Adrenal gland (tissue), 12 donors: ENCODE measurements around the gene MS4A6A. TPM values are rescaled to one million over a fixed set of nuclear protein-coding genes. Genes with fewer than 3 reads are reported as not detected.
"Not testable (repeated sequence)": the region's sequence is repeated elsewhere in the genome, so short reads cannot be mapped to it uniquely, and the experiment has no call there.

Source experiments
- DNase-seq, 7 donors: peaks; one replicate each; pipeline ENCODE4 v3.0.0-alpha.2; 2019 to 2020
- H3K27ac ChIP-seq, 5 donors: fragments of 200-600 bp; sonication (generic) in 4 of 5; 1 replicate in 3 of 5; 2 replicates in 2 of 5; pipeline versions ENCODE4 v1.5.1 to v1.8.0; 2016 to 2020; ENCODE audit warnings: mild to moderate bottlenecking in 1 of 5
- H3K27me3 ChIP-seq: fragments of 200-600 bp; 2 replicates; pipeline ENCODE4 v1.8.0; 2021
- H3K36me3 ChIP-seq, 2 donors: fragments of 200-600 bp; replicated peaks in 1 of 2; 1 replicate in 1 of 2; 2 replicates in 1 of 2; pipeline versions ENCODE4 v1.5.1 to v1.8.0; 2018 to 2022
- H3K4me1 ChIP-seq, 2 donors: fragments of 200-600 bp; replicated peaks in 1 of 2; 1 replicate in 1 of 2; 2 replicates in 1 of 2; pipeline versions ENCODE4 v1.5.1 to v1.8.0; 2018 to 2021
- H3K4me3 ChIP-seq, 4 donors: fragments of 200-600 bp; sonication (generic) in 3 of 4; one replicate each; pipeline ENCODE4 v1.5.1; 2016 to 2018
- H3K9me3 ChIP-seq, 3 donors: fragments of 200-600 bp; sonication (generic) in 1 of 3; replicated peaks in 1 of 3; 1 replicate in 2 of 3; 2 replicates in 1 of 3; pipeline versions ENCODE4 v1.5.1 to v1.8.0; 2016 to 2021
- POLR2A ChIP-seq, 2 donors: fragments of 450-650 bp; IDR thresholded peaks; one replicate each; pipeline ENCODE4 v1.6.1; 2017; ENCODE audit warnings: antibody characterized with exemption in 2 of 2, mild to moderate bottlenecking in 2 of 2, moderate library complexity in 1 of 2
- WGBS, 4 donors: extraction: QIAGEN DNeasy Blood & Tissue Kit in 2 of 4; methylation state at CpG; one replicate each; pipeline versions ENCODE4 v1.1.5 to v1.1.7; 2013 to 2017; 5-methylcytosine and 5-hydroxymethylcytosine counted together
- intact Hi-C, 2 donors: fragments of 100-400 bp; cut with DNase I; formaldehyde crosslinking; loops; one replicate each; pipeline versions ENCODE4 v1.14.1 to v1.15.0; 2022 to 2023
- polyA plus RNA-seq, 3 donors: library from polyadenylated mRNA; stranded (reverse); fragments of 200-250 nt in 2 of 3; fragments of 350-450 nt in 1 of 3; fragmentation: Illumina TruSeq in 1 of 3; extraction: RNeasy Lipid Tissue Mini Kit (QIAGEN cat#74804) in 1 of 3; gene quantifications; one replicate each; pipeline ENCODE4 v1.2.3, GENCODE V29; 2013 to 2014
- total RNA-seq, 9 donors: library from RNA; depleted of rRNA in 4 of 9; stranded (reverse); fragments of >200 nt in 4 of 9; fragments of 120-200 nt in 1 of 9; fragmentation: NEBNext Ultra II Directional in 1 of 9; extraction: Animal tissue kit (Norgen Biotek cat#: 25700) in 1 of 9; gene quantifications; one replicate each; pipeline versions ENCODE4 v1.1.0 to v1.2.4, GENCODE V29; 2013 to 2023
- TF ChIP-seq, protein P1 (sequence below), 6 experiments: fragments of 450-650 bp in 4 of 6; fragments of 200-600 bp in 2 of 6; sonication (generic) in 1 of 6; IDR thresholded peaks; 1 replicate in 5 of 6; 2 replicates in 1 of 6; pipeline versions ENCODE4 v1.5.1 to v1.8.0; 2016 to 2021; ENCODE audit warnings: antibody characterized with exemption in 6 of 6, mild to moderate bottlenecking in 2 of 6, moderate library complexity in 1 of 6
- donor health status: healthy with polysubstance abuse.
- donor health status: Bipolar disorder and iron deficiency.
- donor health status: DM: yes; HTN: yes; CAD: no.
- donor health status: DM: no; HTN: no; CAD: no.
- donor health status: DM: no; HTN: no; CAD: no.
- donor health status: DM: yes; HTN: yes; CAD: no.

The MS4A6A gene
- total and polyA plus RNA-seq, 12 donors: 28.6 to 204 (median 121) TPM

DNA sequence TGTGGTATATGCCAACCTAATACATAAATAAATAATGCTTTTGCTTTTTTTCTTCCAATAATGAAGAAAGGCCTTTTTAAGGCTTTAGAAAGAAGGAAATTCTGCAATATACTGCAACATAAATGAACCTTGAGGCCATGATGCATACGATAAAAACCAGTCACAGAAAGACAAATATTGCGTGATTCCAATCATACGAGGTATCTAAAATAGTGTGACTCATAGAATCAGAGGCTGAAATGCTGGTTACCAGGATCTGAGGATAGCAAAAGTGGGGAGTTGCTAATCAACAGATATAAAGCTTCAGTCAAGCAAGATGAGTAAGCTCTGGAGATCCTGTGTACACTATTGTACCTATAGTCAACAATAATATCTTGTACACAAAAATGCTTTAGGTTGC, 24.2 kb downstream of the MS4A6A start:
- Histone ChIP-seq H3K36me3 (no peaks in the 10 kb centered on the region), H3K4me3 (no peak overlapping the region), H3K27me3 (no peaks in the 10 kb centered on the region), H3K27ac (no peak overlapping the region), H3K4me1 (no peaks in the 10 kb centered on the region), H3K9me3 (no peaks in the 10 kb centered on the region)
- no peak for DNase-seq
- TF ChIP-seq POLR2A (IDR thresholded peaks at IDR 0.05): no peak
- WGBS, 4 donors: 50 to 77% (median 64%) methylated on average over 3 of the region's 3 CpGs
- intact Hi-C loops: no loop called here

DNA sequence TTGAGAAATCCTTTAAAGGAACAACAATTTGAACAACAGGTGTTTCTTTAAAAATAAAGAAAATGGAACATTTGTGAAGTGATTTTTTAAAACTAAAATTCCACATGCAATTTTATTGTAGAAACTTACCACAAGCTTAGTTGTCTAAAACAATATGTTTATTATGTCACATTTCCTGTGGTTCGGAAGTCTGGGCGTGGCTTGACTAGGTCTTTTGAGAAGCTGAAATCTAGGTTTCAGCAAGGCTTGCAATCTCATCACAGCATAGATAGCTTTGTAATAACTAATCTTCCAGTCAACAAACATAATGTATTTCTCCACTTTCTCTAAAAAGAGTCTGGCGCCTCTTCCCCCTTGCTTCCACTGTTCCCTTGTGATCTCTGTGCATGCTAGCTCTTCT, 27.0 kb downstream of the MS4A6A start:
- intact Hi-C loops: no loop called here
- Histone ChIP-seq H3K27ac (no peak overlapping the region), H3K4me1 (no peaks in the 10 kb centered on the region), H3K27me3 (no peaks in the 10 kb centered on the region), H3K4me3 (no peak overlapping the region), H3K36me3 (no peaks in the 10 kb centered on the region), H3K9me3 (no peaks in the 10 kb centered on the region)
- DNase-seq: no peak
- TF ChIP-seq POLR2A (IDR thresholded peaks at IDR 0.05): no peak
- TF ChIP-seq, protein P1, sequence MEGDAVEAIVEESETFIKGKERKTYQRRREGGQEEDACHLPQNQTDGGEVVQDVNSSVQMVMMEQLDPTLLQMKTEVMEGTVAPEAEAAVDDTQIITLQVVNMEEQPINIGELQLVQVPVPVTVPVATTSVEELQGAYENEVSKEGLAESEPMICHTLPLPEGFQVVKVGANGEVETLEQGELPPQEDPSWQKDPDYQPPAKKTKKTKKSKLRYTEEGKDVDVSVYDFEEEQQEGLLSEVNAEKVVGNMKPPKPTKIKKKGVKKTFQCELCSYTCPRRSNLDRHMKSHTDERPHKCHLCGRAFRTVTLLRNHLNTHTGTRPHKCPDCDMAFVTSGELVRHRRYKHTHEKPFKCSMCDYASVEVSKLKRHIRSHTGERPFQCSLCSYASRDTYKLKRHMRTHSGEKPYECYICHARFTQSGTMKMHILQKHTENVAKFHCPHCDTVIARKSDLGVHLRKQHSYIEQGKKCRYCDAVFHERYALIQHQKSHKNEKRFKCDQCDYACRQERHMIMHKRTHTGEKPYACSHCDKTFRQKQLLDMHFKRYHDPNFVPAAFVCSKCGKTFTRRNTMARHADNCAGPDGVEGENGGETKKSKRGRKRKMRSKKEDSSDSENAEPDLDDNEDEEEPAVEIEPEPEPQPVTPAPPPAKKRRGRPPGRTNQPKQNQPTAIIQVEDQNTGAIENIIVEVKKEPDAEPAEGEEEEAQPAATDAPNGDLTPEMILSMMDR (IDR thresholded peaks at IDR 0.05): no peak
- 69 to 83% (median 73%) methylated on average over 3 of the region's 3 CpGs for WGBS, 4 donors

DNA sequence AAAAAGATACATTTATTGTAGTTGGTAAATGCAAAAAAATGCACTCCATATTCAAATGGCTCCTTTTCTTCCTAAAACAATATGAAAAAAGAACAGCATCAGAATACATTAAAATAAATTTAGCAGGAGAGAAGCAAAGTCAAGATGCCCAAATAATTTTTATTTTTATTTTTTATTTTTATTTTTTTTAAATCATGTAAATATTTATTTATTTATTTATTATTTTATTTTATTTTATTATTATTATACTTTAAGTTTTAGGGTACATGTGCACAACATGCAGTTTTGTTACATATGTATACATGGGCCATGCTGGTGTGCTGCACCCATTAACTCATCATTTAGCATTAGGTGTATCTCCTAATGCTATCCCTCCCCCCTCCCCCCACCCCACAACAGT, 30.2 kb downstream of the MS4A6A start:
- intact Hi-C loops, H3K9me3 ChIP-seq, H3K4me3 ChIP-seq, H3K36me3 ChIP-seq, H3K4me1 ChIP-seq, DNase-seq, H3K27ac ChIP-seq, H3K27me3 ChIP-seq: not testable (repeated sequence)

DNA sequence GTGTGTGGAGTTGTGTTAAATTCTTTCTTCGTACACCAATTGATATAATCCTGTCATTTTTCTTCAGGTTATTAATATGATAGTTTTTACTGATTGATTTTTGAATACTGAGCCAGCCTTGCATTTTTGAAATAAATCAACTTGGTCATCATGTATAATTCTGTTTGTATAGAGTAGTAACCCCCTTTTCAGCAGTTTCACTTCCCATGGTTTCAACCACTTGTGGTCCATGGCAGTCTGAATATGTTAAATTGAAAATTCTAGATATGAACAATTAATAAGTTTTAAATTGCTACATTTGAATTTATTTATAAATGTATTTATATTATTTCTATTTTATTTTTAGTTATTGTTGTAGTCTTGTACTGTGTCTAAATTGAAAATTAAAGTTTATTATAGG, 32.6 kb downstream of the MS4A6A start:
- Histone ChIP-seq H3K27me3 (no peaks in the 10 kb centered on the region), H3K27ac (no peak overlapping the region), H3K4me1 (no peaks in the 10 kb centered on the region), H3K4me3 (no peak overlapping the region), H3K36me3 (no peaks in the 10 kb centered on the region), H3K9me3 (no peaks in the 10 kb centered on the region)
- no peak for TF ChIP-seq POLR2A (IDR thresholded peaks at IDR 0.05)
- TF ChIP-seq, protein P1 (IDR thresholded peaks at IDR 0.05): no peak
- no peak for DNase-seq
- intact Hi-C loops: no loop called here
- 72 to 85% (median 81%) methylated on average over 1 of the region's 1 CpG for WGBS, 4 donors

DNA sequence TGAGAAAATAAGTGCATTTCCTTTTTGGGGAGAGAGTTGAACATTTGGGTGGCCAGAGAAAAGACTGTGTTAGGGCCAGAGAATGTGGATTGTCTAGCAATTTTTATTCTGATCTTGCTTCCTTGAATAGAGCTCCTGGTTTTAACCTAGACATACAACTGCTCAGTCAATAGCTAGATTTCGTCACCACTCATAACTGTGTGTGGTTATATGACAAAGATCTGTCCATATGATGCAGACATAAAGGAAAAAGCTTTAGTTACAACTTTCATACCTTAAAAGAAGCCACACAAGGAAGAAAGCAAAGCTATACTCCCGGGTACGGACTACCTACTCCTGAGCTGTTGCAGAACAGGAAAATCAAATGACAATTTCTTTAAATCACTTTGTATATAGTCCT, 37.2 kb downstream of the MS4A6A start:
- WGBS, 4 donors: 76 to 90% (median 84%) methylated on average over 3 of the region's 3 CpGs

More for the DNA sequence above, 37.2 kb downstream of the MS4A6A start:
- no peak overlapping the region for H3K4me3 ChIP-seq
- no peaks in the 10 kb centered on the region for H3K27me3 ChIP-seq
- DNase-seq: no peak
- no peak overlapping the region for H3K27ac ChIP-seq
- TF ChIP-seq, protein P1 (IDR thresholded peaks at IDR 0.05): no peak
- TF ChIP-seq POLR2A (IDR thresholded peaks at IDR 0.05): no peak
- no peaks in the 10 kb centered on the region for H3K4me1 ChIP-seq
- H3K36me3 ChIP-seq: no peaks in the 10 kb centered on the region
- H3K9me3 ChIP-seq: no peaks in the 10 kb centered on the region
- intact Hi-C loops: no loop called here
